ENCODE data around the gene DOK7. TPM values are rescaled to one million over a fixed set of nuclear protein-coding genes. Genes with fewer than 3 reads are reported as not detected.

The DOK7 gene
- polyA plus RNA-seq, 4 donors = 0.28 to 7.5 (median 0.81) TPM; not detected in 1

GRCh38 chr4:3496021-3496420 lies 32.9 kb downstream of the DOK7 start:
- Histone ChIP-seq H3K27ac (ENCODE audit: low read depth in 1 of 3, low read length in 2 of 3) (peak overlapping the region in 1 of 3 donors; percentile 75), H3K4me3 (ENCODE audit: low read depth in 1 of 3, low read length in 3 of 3) (peak overlapping the region in 1 of 3 donors; percentile 25), H3K9me3 (ENCODE audit: control insufficient read depth in 2 of 2, insufficient read depth in 1 of 2, low read depth in 1 of 2, low read length in 1 of 2) (no peaks in the 10 kb centered on the region), H3K36me3 (ENCODE audit: control insufficient read depth in 3 of 3, insufficient read depth in 2 of 3, low read depth in 1 of 3, low read length in 3 of 3) (peaks cover 0 to 43% (median 0%) of the 10 kb centered on the region in 3 donors), H3K4me1 (ENCODE audit: control insufficient read depth in 3 of 3, insufficient read depth in 2 of 3, low read depth in 1 of 3, low read length in 2 of 3) (peaks cover 0 to 47% (median 0%) of the 10 kb centered on the region in 3 donors), H3K27me3 (ENCODE audit: control insufficient read depth in 3 of 3, insufficient read depth in 3 of 3, low read length in 3 of 3) (peaks cover 2 to 15% (median 4%) of the 10 kb centered on the region in 3 donors)
- DNase-seq (peak in 1 of 2 donors; percentile 91), FAIRE-seq (no peak)
- 23 to 49% (median 37%) methylated on average over 11 to 14 of the region's 14 CpGs for WGBS, 3 donors

GRCh38 chr4:3497095-3497494 lies 34.0 kb downstream of the DOK7 start:
- H3K9me3 ChIP-seq (ENCODE audit: control insufficient read depth in 2 of 2, insufficient read depth in 1 of 2, low read depth in 1 of 2, low read length in 1 of 2) = no peaks in the 10 kb centered on the region
- DNase-seq (no peak), FAIRE-seq (no peak)
- H3K27ac ChIP-seq (ENCODE audit: low read depth in 1 of 3, low read length in 2 of 3) = peak overlapping the region in 1 of 3 donors; percentile 75
- H3K27me3 ChIP-seq (ENCODE audit: control insufficient read depth in 3 of 3, insufficient read depth in 3 of 3, low read length in 3 of 3) = peaks cover under 1 to 5% (median 4%) of the 10 kb centered on the region in 3 donors
- H3K36me3 ChIP-seq (ENCODE audit: control insufficient read depth in 3 of 3, insufficient read depth in 2 of 3, low read depth in 1 of 3, low read length in 3 of 3) = peaks cover 0 to 54% (median 0%) of the 10 kb centered on the region in 3 donors
- peaks cover 0 to 47% (median 0%) of the 10 kb centered on the region in 3 donors for H3K4me1 ChIP-seq (ENCODE audit: control insufficient read depth in 3 of 3, insufficient read depth in 2 of 3, low read depth in 1 of 3, low read length in 2 of 3)
- H3K4me3 ChIP-seq (ENCODE audit: low read depth in 1 of 3, low read length in 3 of 3) = peak overlapping the region in 1 of 3 donors; percentile 13
- WGBS, 3 donors = 35 to 79% (median 58%) methylated on average over 4 to 6 of the region's 6 CpGs

- FAIRE-seq (no peak), DNase-seq (peak in 1 of 2 donors; percentile 64)
- peaks cover 0 to 4% (median under 1%) of the 10 kb centered on the region in 3 donors for H3K27me3 ChIP-seq (ENCODE audit: control insufficient read depth in 3 of 3, insufficient read depth in 3 of 3, low read length in 3 of 3)
- H3K4me3 ChIP-seq (ENCODE audit: low read depth in 1 of 3, low read length in 3 of 3) = no peak overlapping the region
- H3K9me3 ChIP-seq (ENCODE audit: control insufficient read depth in 2 of 2, insufficient read depth in 1 of 2, low read depth in 1 of 2, low read length in 1 of 2) = no peaks in the 10 kb centered on the region
- H3K27ac ChIP-seq (ENCODE audit: low read depth in 1 of 3, low read length in 2 of 3) = peak overlapping the region in 1 of 3 donors; percentile 75
- H3K4me1 ChIP-seq (ENCODE audit: control insufficient read depth in 3 of 3, insufficient read depth in 2 of 3, low read depth in 1 of 3, low read length in 2 of 3) = peaks cover 0 to 47% (median 0%) of the 10 kb centered on the region in 3 donors
- peaks cover 0 to 60% (median 0%) of the 10 kb centered on the region in 3 donors for H3K36me3 ChIP-seq (ENCODE audit: control insufficient read depth in 3 of 3, insufficient read depth in 2 of 3, low read depth in 1 of 3, low read length in 3 of 3)
- 52 to 79% (median 78%) methylated on average over 22 to 24 of the region's 24 CpGs for WGBS, 3 donors
These were observed 34.6 kb downstream of the DOK7 start for GRCh38 chr4:3497523-3498389.

- H3K4me3 ChIP-seq (ENCODE audit: low read depth in 1 of 3, low read length in 3 of 3) = no peak overlapping the region
- H3K36me3 ChIP-seq (ENCODE audit: control insufficient read depth in 3 of 3, insufficient read depth in 2 of 3, low read depth in 1 of 3, low read length in 3 of 3) = peaks cover 0 to 67% (median 2%) of the 10 kb centered on the region in 3 donors
- FAIRE-seq (no peak), DNase-seq (no peak)
- H3K27ac ChIP-seq (ENCODE audit: low read depth in 1 of 3, low read length in 2 of 3) = no peak overlapping the region
- WGBS, 3 donors = 71 to 87% (median 84%) methylated on average over 10 to 11 of the region's 11 CpGs
- no peaks in the 10 kb centered on the region for H3K9me3 ChIP-seq (ENCODE audit: control insufficient read depth in 2 of 2, insufficient read depth in 1 of 2, low read depth in 1 of 2, low read length in 1 of 2)
- peaks cover 0 to 45% (median 0%) of the 10 kb centered on the region in 3 donors for H3K4me1 ChIP-seq (ENCODE audit: control insufficient read depth in 3 of 3, insufficient read depth in 2 of 3, low read depth in 1 of 3, low read length in 2 of 3)
- H3K27me3 ChIP-seq (ENCODE audit: control insufficient read depth in 3 of 3, insufficient read depth in 3 of 3, low read length in 3 of 3) = peaks cover 0 to 4% (median 0%) of the 10 kb centered on the region in 3 donors
These were observed 35.3 kb downstream of the DOK7 start for GRCh38 chr4:3498407-3498806.

- peaks cover 0 to 69% (median 2%) of the 10 kb centered on the region in 3 donors for H3K36me3 ChIP-seq (ENCODE audit: control insufficient read depth in 3 of 3, insufficient read depth in 2 of 3, low read depth in 1 of 3, low read length in 3 of 3)
- H3K27ac ChIP-seq (ENCODE audit: low read depth in 1 of 3, low read length in 2 of 3) = no peak overlapping the region
- FAIRE-seq (no peak), DNase-seq (no peak)
- H3K27me3 ChIP-seq (ENCODE audit: control insufficient read depth in 3 of 3, insufficient read depth in 3 of 3, low read length in 3 of 3) = peaks cover 0 to 4% (median 0%) of the 10 kb centered on the region in 3 donors
- WGBS, 3 donors = 71 to 84% (median 79%) methylated on average over 19 to 20 of the region's 20 CpGs
- peaks cover 0 to 39% (median 0%) of the 10 kb centered on the region in 3 donors for H3K4me1 ChIP-seq (ENCODE audit: control insufficient read depth in 3 of 3, insufficient read depth in 2 of 3, low read depth in 1 of 3, low read length in 2 of 3)
- no peak overlapping the region for H3K4me3 ChIP-seq (ENCODE audit: low read depth in 1 of 3, low read length in 3 of 3)
- no peaks in the 10 kb centered on the region for H3K9me3 ChIP-seq (ENCODE audit: control insufficient read depth in 2 of 2, insufficient read depth in 1 of 2, low read depth in 1 of 2, low read length in 1 of 2)
These were observed 35.9 kb downstream of the DOK7 start for GRCh38 chr4:3498901-3499510.

- Histone ChIP-seq H3K4me1 (ENCODE audit: control insufficient read depth in 3 of 3, insufficient read depth in 2 of 3, low read depth in 1 of 3, low read length in 2 of 3) (peaks cover 0 to 32% (median 0%) of the 10 kb centered on the region in 3 donors), H3K27ac (ENCODE audit: low read depth in 1 of 3, low read length in 2 of 3) (no peak overlapping the region), H3K36me3 (ENCODE audit: control insufficient read depth in 3 of 3, insufficient read depth in 2 of 3, low read depth in 1 of 3, low read length in 3 of 3) (peaks cover 0 to 71% (median 2%) of the 10 kb centered on the region in 3 donors), H3K4me3 (ENCODE audit: low read depth in 1 of 3, low read length in 3 of 3) (no peak overlapping the region), H3K27me3 (ENCODE audit: control insufficient read depth in 3 of 3, insufficient read depth in 3 of 3, low read length in 3 of 3) (peaks cover 0 to 3% (median 0%) of the 10 kb centered on the region in 3 donors), H3K9me3 (ENCODE audit: control insufficient read depth in 2 of 2, insufficient read depth in 1 of 2, low read depth in 1 of 2, low read length in 1 of 2) (no peaks in the 10 kb centered on the region)
- WGBS, 3 donors = 91 to 94% (median 91%) methylated on average over 11 to 12 of the region's 12 CpGs
- FAIRE-seq (no peak), DNase-seq (no peak)
These were observed 36.6 kb downstream of the DOK7 start for GRCh38 chr4:3499710-3500109.

- peaks cover 0 to 28% (median 0%) of the 10 kb centered on the region in 3 donors for H3K4me1 ChIP-seq (ENCODE audit: control insufficient read depth in 3 of 3, insufficient read depth in 2 of 3, low read depth in 1 of 3, low read length in 2 of 3)
- 94 to 100% (median 97%) methylated on average over 8 to 17 of the region's 17 CpGs for WGBS, 3 donors
- no peaks in the 10 kb centered on the region for H3K27me3 ChIP-seq (ENCODE audit: control insufficient read depth in 3 of 3, insufficient read depth in 3 of 3, low read length in 3 of 3)
- DNase-seq = no peak
- peaks cover 0 to 75% (median 5%) of the 10 kb centered on the region in 3 donors for H3K36me3 ChIP-seq (ENCODE audit: control insufficient read depth in 3 of 3, insufficient read depth in 2 of 3, low read depth in 1 of 3, low read length in 3 of 3)
- no peaks in the 10 kb centered on the region for H3K9me3 ChIP-seq (ENCODE audit: control insufficient read depth in 2 of 2, insufficient read depth in 1 of 2, low read depth in 1 of 2, low read length in 1 of 2)
- no peak overlapping the region for H3K4me3 ChIP-seq (ENCODE audit: low read depth in 1 of 3, low read length in 3 of 3)
- H3K27ac ChIP-seq (ENCODE audit: low read depth in 1 of 3, low read length in 2 of 3) = no peak overlapping the region
- FAIRE-seq = no peak
These were observed 37.0 kb downstream of the DOK7 start for GRCh38 chr4:3500111-3500510.

GRCh38 chr4:3500634-3501101 lies 37.6 kb downstream of the DOK7 start:
- Histone ChIP-seq H3K27me3 (ENCODE audit: control insufficient read depth in 3 of 3, insufficient read depth in 3 of 3, low read length in 3 of 3) (no peaks in the 10 kb centered on the region), H3K9me3 (ENCODE audit: control insufficient read depth in 2 of 2, insufficient read depth in 1 of 2, low read depth in 1 of 2, low read length in 1 of 2) (no peaks in the 10 kb centered on the region), H3K27ac (ENCODE audit: low read depth in 1 of 3, low read length in 2 of 3) (no peak overlapping the region), H3K36me3 (ENCODE audit: control insufficient read depth in 3 of 3, insufficient read depth in 2 of 3, low read depth in 1 of 3, low read length in 3 of 3) (peaks cover 0 to 79% (median 5%) of the 10 kb centered on the region in 3 donors), H3K4me3 (ENCODE audit: low read depth in 1 of 3, low read length in 3 of 3) (no peak overlapping the region), H3K4me1 (ENCODE audit: control insufficient read depth in 3 of 3, insufficient read depth in 2 of 3, low read depth in 1 of 3, low read length in 2 of 3) (peaks cover 0 to 22% (median 0%) of the 10 kb centered on the region in 3 donors)
- 89 to 95% (median 91%) methylated on average over 26 to 29 of the region's 29 CpGs for WGBS, 3 donors
- FAIRE-seq (no peak), DNase-seq (no peak)

Measured in small intestine (tissue), 7 donors.